ENCODE measurements around the gene ARF5. TPM values are rescaled to one million over a fixed set of nuclear protein-coding genes. Genes with fewer than 3 reads are reported as not detected.
"Not testable (repeated sequence)": the region's sequence is repeated elsewhere in the genome, so short reads cannot be mapped to it uniquely, and the experiment has no call there.

ARF5 gene
- 75.6 and 83.1 TPM in 2 replicates for total RNA-seq

DNA sequence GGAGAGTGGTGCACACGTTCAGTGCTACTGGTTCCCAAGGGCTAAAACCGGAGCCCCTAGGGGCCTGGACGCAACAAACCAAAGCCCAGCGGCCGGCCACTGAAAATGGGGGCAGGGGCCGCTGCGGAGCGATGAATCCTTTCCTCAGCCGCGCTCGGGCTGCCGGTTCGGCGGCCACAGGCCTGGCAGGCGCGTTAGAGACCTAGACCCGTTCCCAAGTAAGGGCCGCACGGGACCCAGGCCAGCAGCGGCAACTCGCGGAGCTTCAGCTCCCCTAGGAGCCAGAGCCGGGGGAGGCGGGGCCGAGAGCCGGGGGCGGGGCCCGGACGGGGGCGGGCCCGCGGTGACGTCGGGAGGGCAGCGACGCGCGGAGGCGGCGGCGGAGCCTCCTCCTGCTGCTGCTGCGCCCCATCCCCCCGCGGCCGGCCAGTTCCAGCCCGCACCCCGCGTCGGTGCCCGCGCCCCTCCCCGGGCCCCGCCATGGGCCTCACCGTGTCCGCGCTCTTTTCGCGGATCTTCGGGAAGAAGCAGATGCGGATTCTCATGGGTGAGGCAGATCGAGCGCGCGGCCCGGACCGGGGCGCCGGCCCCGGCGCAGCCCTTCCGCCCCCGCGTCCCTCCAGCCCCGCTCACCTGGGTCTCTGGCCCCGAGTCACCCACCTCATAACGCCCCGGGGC, at the start of gene ARF5:
ARF5 (plus strand) TSS at position 393 of the 678 bp plus-strand sequence; CDS start at position 481, 88 bp downstream.
- TF ChIP-seq, protein P1, sequence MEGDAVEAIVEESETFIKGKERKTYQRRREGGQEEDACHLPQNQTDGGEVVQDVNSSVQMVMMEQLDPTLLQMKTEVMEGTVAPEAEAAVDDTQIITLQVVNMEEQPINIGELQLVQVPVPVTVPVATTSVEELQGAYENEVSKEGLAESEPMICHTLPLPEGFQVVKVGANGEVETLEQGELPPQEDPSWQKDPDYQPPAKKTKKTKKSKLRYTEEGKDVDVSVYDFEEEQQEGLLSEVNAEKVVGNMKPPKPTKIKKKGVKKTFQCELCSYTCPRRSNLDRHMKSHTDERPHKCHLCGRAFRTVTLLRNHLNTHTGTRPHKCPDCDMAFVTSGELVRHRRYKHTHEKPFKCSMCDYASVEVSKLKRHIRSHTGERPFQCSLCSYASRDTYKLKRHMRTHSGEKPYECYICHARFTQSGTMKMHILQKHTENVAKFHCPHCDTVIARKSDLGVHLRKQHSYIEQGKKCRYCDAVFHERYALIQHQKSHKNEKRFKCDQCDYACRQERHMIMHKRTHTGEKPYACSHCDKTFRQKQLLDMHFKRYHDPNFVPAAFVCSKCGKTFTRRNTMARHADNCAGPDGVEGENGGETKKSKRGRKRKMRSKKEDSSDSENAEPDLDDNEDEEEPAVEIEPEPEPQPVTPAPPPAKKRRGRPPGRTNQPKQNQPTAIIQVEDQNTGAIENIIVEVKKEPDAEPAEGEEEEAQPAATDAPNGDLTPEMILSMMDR (IDR thresholded peaks at IDR 0.05; ENCODE audit: insufficient read depth, low read depth, low read length), result no peak

DNA sequence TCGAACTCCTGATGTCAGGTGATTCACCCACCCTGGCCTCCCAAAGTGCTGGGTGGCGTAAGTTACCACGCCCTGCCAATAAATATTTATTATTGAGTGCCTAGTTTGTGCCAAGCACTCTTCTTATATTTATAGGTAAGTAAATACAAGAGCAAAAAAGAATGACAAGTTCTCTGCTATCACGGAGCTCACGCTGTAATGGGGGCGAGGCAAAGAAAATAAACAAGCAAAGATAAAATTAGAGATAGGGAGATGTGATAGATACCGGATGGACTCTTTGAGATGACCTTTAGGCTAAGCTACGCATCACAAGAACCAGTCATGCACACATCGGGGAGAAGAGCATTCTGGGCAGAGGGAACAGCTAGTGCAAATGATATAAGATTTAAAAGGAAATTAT, 49.1 kb upstream of the ARF5 start:
- TF ChIP-seq, protein P1 (IDR thresholded peaks at IDR 0.05; ENCODE audit: insufficient read depth, low read depth, low read length), result no peak
- no peak for DNase-seq (ENCODE audit: low read depth)
- no peak overlapping the region for H3K4me3 ChIP-seq (ENCODE audit: low read depth, low read length)

More for the DNA sequence above, at the start of gene ARF5:
- DNase-seq (ENCODE audit: low read depth), result peak; percentile 83
- peak within 1 kb of the TSS; percentile 93 for H3K4me3 ChIP-seq (ENCODE audit: low read depth, low read length)

DNA sequence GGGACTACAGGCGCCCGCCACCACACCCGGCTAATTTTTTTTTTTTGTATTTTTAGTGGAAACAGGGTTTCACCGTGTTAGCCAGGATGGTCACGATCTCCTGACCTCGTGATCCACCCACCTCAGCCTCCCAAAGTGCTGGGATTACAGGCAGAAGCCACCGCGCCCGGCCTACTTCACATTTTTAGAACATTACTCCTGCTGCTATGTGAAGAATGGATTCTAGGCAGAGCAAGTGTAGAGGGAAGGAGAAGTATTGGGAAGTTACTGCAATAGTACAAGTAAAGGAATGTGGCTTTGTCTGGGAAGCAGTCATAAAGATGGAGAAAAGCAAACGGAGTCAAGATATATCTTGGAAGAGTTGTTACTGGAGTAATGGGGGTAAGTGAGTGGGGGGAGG, 47.8 kb upstream of the ARF5 start:
- not testable (repeated sequence) for DNase-seq (ENCODE audit: low read depth); H3K4me3 ChIP-seq (ENCODE audit: low read depth, low read length)

DNA sequence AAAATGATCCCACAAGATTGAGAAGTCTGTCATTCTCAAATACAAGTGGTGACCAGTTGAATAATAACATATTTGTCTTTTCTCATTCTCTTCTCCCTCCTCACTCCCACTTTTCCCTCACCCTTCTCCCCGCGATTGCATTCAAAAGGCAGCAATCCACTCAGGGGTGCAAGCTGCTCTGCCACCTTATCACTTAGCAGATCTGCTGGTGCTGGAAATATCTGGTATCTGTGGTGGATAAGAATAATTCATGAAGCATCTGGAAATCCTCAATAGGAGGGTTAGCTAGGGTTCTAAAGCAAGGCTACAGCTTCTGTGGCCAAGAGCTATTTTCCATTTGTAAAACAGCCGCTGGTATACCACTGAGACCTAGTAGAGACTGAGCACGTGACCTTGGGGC, 46.7 kb upstream of the ARF5 start:
- TF ChIP-seq, protein P1 (IDR thresholded peaks at IDR 0.05; ENCODE audit: insufficient read depth, low read depth, low read length), result no peak
- no peak for DNase-seq (ENCODE audit: low read depth)
- no peak overlapping the region for H3K4me3 ChIP-seq (ENCODE audit: low read depth, low read length)

DNA sequence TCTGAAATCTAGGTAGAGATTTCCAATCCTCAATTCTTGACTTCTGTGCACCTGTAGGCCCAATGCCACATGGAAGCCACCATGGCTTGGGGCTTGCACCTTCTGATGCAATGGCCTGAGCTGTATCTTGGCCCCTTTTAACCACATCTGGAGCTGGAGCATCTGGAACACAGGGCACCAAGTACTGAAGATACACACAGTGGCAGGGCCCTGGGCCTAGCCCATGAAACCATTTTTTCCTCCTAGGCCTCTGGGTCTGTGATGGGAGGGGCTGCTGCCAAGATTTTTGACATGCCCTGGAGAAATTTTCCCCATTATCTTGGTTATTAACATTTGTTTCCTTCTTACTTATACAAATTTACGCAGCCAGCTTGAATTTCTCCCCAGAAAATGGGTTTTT, 41.9 kb upstream of the ARF5 start:
- DNase-seq (ENCODE audit: low read depth), result no peak
- TF ChIP-seq, protein P1 (IDR thresholded peaks at IDR 0.05; ENCODE audit: insufficient read depth, low read depth, low read length), result no peak
- H3K4me3 ChIP-seq (ENCODE audit: low read depth, low read length), result no peak overlapping the region

DNA sequence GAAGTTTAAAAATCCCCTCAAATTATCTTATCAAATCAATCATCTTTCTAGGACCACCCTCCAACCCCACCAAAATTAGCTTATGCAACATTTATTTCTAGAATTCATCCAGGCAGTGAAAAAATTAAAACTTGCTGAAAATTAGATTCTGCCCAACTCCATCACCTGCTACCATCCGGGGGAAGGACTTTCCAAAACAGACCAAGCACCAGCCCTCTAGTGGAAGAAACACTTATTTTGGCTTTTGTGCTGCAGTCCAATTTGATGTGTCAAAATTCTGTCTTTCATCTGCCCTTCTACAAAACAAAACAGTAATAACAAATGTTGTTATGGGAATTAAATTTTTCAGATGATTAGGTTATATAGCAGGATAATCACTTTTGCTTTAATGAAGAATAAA, 38.0 kb upstream of the ARF5 start:
- TF ChIP-seq, protein P1 (IDR thresholded peaks at IDR 0.05; ENCODE audit: insufficient read depth, low read depth, low read length), result peak; percentile 27
- no peak for DNase-seq (ENCODE audit: low read depth)
- H3K4me3 ChIP-seq (ENCODE audit: low read depth, low read length), result no peak overlapping the region

DNA sequence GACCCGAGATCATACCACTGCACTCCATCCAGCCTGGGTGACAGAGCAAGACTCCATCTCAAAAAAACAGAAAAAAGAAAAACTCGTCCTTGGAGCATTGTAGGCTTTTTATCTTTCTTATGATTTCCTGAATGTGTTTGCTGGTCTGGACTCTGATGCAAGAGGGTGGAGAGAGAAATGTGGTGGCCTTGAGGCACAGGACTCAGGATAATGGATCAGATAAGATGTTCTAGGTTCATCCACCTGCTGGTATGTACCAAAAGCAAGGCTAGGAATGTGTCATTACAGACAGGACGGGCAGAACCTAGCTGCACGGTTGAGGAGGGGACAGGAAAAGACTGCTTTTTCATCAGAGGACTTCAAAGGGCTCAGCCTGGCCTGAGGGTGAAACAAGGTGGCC, 36.3 kb upstream of the ARF5 start:
- DNase-seq (ENCODE audit: low read depth), result no peak
- H3K4me3 ChIP-seq (ENCODE audit: low read depth, low read length), result no peak overlapping the region
- TF ChIP-seq, protein P1 (IDR thresholded peaks at IDR 0.05; ENCODE audit: insufficient read depth, low read depth, low read length), result no peak

Measured in fibroblast of villous mesenchyme (primary cell).